ENCODE data around the gene APOBEC3C. TPM values are rescaled to one million over a fixed set of nuclear protein-coding genes. Genes with fewer than 3 reads are reported as not detected.

The APOBEC3C gene
- total and polyA plus RNA-seq, 9 donors, result 7.0 to 88.9 (median 52.4) TPM

- peaks cover 8% of the 10 kb centered on the region for H3K4me1 ChIP-seq (ENCODE audit: insufficient read depth)
- no peak for DNase-seq
- TF ChIP-seq POLR2A (IDR thresholded peaks at IDR 0.05), result no peak
- no peak for TF ChIP-seq EP300 (IDR thresholded peaks at IDR 0.05)
- TF ChIP-seq CTCF (IDR thresholded peaks at IDR 0.05), result no peak
- H3K36me3 ChIP-seq, result no peaks in the 10 kb centered on the region
- intact Hi-C loops (cut with DNase I), result no loop called here
- H3K4me3 ChIP-seq, result peak overlapping the region; percentile 7
- H3K9me3 ChIP-seq, result no peaks in the 10 kb centered on the region
- H3K27me3 ChIP-seq, result no peaks in the 10 kb centered on the region
- H3K27ac ChIP-seq, result peak overlapping the region; percentile 5 to 70
- WGBS, 3 donors, result 16 to 33% (median 25%) methylated on average over 9 of the region's 9 CpGs
Observed at GRCh38 chr22:39021552-39022250, 7.6 kb downstream of the APOBEC3C start.

GRCh38 chr22:39024519-39025308 lies 10.7 kb downstream of the APOBEC3C start:
- TF ChIP-seq EP300 (IDR thresholded peaks at IDR 0.05), result no peak
- TF ChIP-seq POLR2A (IDR thresholded peaks at IDR 0.05), result no peak
- TF ChIP-seq CTCF (IDR thresholded peaks at IDR 0.05), result no peak
- no peaks in the 10 kb centered on the region for H3K36me3 ChIP-seq
- H3K27ac ChIP-seq, result no peak overlapping the region
- peaks cover 8% of the 10 kb centered on the region for H3K4me1 ChIP-seq (ENCODE audit: insufficient read depth)
- no peaks in the 10 kb centered on the region for H3K27me3 ChIP-seq
- no peaks in the 10 kb centered on the region for H3K9me3 ChIP-seq
- no peak for DNase-seq
- 84 to 92% (median 90%) methylated on average over 15 of the region's 15 CpGs for WGBS, 3 donors
- no peak overlapping the region for H3K4me3 ChIP-seq
- intact Hi-C loops (cut with DNase I), result no loop called here

- H3K4me3 ChIP-seq, result no peak overlapping the region
- no peak overlapping the region for H3K27ac ChIP-seq
- intact Hi-C loops (cut with DNase I), result no loop called here
- TF ChIP-seq CTCF (IDR thresholded peaks at IDR 0.05) (no peak), EP300 (IDR thresholded peaks at IDR 0.05) (no peak), POLR2A (IDR thresholded peaks at IDR 0.05) (no peak)
- no peaks in the 10 kb centered on the region for H3K27me3 ChIP-seq
- no peak for DNase-seq
- 88 to 91% (median 90%) methylated on average over 12 of the region's 12 CpGs for WGBS, 3 donors
- H3K4me1 ChIP-seq (ENCODE audit: insufficient read depth), result peaks cover 2% of the 10 kb centered on the region
- no peaks in the 10 kb centered on the region for H3K36me3 ChIP-seq
- H3K9me3 ChIP-seq, result no peaks in the 10 kb centered on the region
Observed at GRCh38 chr22:39026509-39027150, 12.6 kb downstream of the APOBEC3C start.

GRCh38 chr22:39027717-39028116 lies 13.7 kb downstream of the APOBEC3C start:
- Histone ChIP-seq H3K4me3 (no peak overlapping the region), H3K9me3 (no peaks in the 10 kb centered on the region), H3K4me1 (ENCODE audit: insufficient read depth) (no peaks in the 10 kb centered on the region), H3K27me3 (no peaks in the 10 kb centered on the region), H3K27ac (no peak overlapping the region), H3K36me3 (no peaks in the 10 kb centered on the region)
- intact Hi-C loops (cut with DNase I), result no loop called here
- WGBS, 3 donors, result 77 to 81% (median 80%) methylated on average over 4 of the region's 4 CpGs
- no peak for TF ChIP-seq POLR2A (IDR thresholded peaks at IDR 0.05)
- no peak for TF ChIP-seq EP300 (IDR thresholded peaks at IDR 0.05)
- TF ChIP-seq CTCF (IDR thresholded peaks at IDR 0.05), result no peak
- DNase-seq, result no peak

Data from ovary (tissue), 9 donors.